ENCODE data around the gene RBP3.
A peak's percentile ranks its signal among the peaks of the same experiment; 100 is the strongest.

RBP3 gene

GRCh38 chr10:47370015-47370767, 22.0 kb downstream of the RBP3 start:
- TF ChIP-seq CTCF (IDR thresholded peaks at IDR 0.05; ENCODE audit: poor library complexity, severe bottlenecking) = no peak
- no peaks in the 10 kb centered on the region for H3K4me1 ChIP-seq (ENCODE audit: insufficient read depth, poor library complexity, severe bottlenecking)
- H3K27ac ChIP-seq (ENCODE audit: poor library complexity, severe bottlenecking) = no peak overlapping the region
- ATAC-seq (ENCODE audit: low read depth) (no peak), DNase-seq (ENCODE audit: low spot score) (peak; percentile 21)
- no peaks in the 10 kb centered on the region for H3K27me3 ChIP-seq (ENCODE audit: insufficient read depth, poor library complexity, severe bottlenecking)
- no peaks in the 10 kb centered on the region for H3K36me3 ChIP-seq (ENCODE audit: low read depth)
- no peak overlapping the region for H3K4me3 ChIP-seq (ENCODE audit: severe bottlenecking)
- no peaks in the 10 kb centered on the region for H3K9me3 ChIP-seq (ENCODE audit: severe bottlenecking)

DNA sequence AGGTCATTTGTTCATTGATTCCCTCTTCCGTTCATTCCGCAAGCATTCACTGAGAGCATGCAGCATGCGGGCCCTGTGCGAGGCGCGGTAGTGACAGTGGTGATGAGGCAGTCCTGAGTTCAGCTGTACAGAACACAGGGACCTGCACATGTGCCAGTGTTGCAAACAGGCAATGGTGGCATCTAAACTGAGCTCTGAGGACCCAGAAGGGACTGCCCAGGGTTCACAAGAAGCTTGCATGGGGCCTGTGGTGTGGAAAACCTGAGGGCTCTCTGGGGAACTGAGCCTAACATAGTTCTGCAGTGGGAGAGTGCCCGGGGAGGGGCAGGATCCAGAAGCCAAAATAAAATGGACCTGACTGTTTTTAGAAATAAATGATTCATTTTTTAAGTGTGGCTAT, 22.7 kb downstream of the RBP3 start:
- H3K9me3 ChIP-seq (ENCODE audit: severe bottlenecking) = no peaks in the 10 kb centered on the region
- no peak overlapping the region for H3K27ac ChIP-seq (ENCODE audit: poor library complexity, severe bottlenecking)
- no peak for TF ChIP-seq CTCF (IDR thresholded peaks at IDR 0.05; ENCODE audit: poor library complexity, severe bottlenecking)
- ATAC-seq (ENCODE audit: low read depth) (no peak), DNase-seq (ENCODE audit: low spot score) (peak; percentile 16)
- H3K36me3 ChIP-seq (ENCODE audit: low read depth) = no peaks in the 10 kb centered on the region
- no peaks in the 10 kb centered on the region for H3K27me3 ChIP-seq (ENCODE audit: insufficient read depth, poor library complexity, severe bottlenecking)
- no peaks in the 10 kb centered on the region for H3K4me1 ChIP-seq (ENCODE audit: insufficient read depth, poor library complexity, severe bottlenecking)
- no peak overlapping the region for H3K4me3 ChIP-seq (ENCODE audit: severe bottlenecking)

GRCh38 chr10:47371629-47372485, 23.7 kb downstream of the RBP3 start:
- no peak overlapping the region for H3K27ac ChIP-seq (ENCODE audit: poor library complexity, severe bottlenecking)
- H3K4me3 ChIP-seq (ENCODE audit: severe bottlenecking) = no peak overlapping the region
- peak; percentile 23 for DNase-seq (ENCODE audit: low spot score)
- no peak for ATAC-seq (ENCODE audit: low read depth)
- H3K36me3 ChIP-seq (ENCODE audit: low read depth) = no peaks in the 10 kb centered on the region
- no peaks in the 10 kb centered on the region for H3K27me3 ChIP-seq (ENCODE audit: insufficient read depth, poor library complexity, severe bottlenecking)
- H3K9me3 ChIP-seq (ENCODE audit: severe bottlenecking) = no peaks in the 10 kb centered on the region
- no peaks in the 10 kb centered on the region for H3K4me1 ChIP-seq (ENCODE audit: insufficient read depth, poor library complexity, severe bottlenecking)
- no peak for TF ChIP-seq CTCF (IDR thresholded peaks at IDR 0.05; ENCODE audit: poor library complexity, severe bottlenecking)

GRCh38 chr10:47372726-47373125, 24.6 kb downstream of the RBP3 start:
- Histone ChIP-seq H3K27ac (ENCODE audit: poor library complexity, severe bottlenecking) (no peak overlapping the region), H3K36me3 (ENCODE audit: low read depth) (no peaks in the 10 kb centered on the region), H3K9me3 (ENCODE audit: severe bottlenecking) (no peaks in the 10 kb centered on the region), H3K4me1 (ENCODE audit: insufficient read depth, poor library complexity, severe bottlenecking) (no peaks in the 10 kb centered on the region), H3K4me3 (ENCODE audit: severe bottlenecking) (no peak overlapping the region), H3K27me3 (ENCODE audit: insufficient read depth, poor library complexity, severe bottlenecking) (no peaks in the 10 kb centered on the region)
- TF ChIP-seq CTCF (IDR thresholded peaks at IDR 0.05; ENCODE audit: poor library complexity, severe bottlenecking) = no peak
- ATAC-seq (ENCODE audit: low read depth) (no peak), DNase-seq (ENCODE audit: low spot score) (no peak)

Measured in RWPE2 (cell line).